ENCODE data around the gene PPTC7.
A peak's percentile ranks its signal among the peaks of the same experiment; 100 is the strongest.

Gene PPTC7

GRCh38 chr12:110585231-110585799 is 2.2 kb upstream of the PPTC7 start:
- peaks cover 14% of the 10 kb centered on the region for H3K4me1 ChIP-seq
- peak overlapping the region; percentile 52 for H3K27ac ChIP-seq
- peak overlapping the region; percentile 25 for H3K4me2 ChIP-seq (ENCODE audit: low read length)
- H3K9me3 ChIP-seq (ENCODE audit: control insufficient read depth, low read length): no peaks in the 10 kb centered on the region
- peak overlapping the region; percentile 88 for H2AFZ ChIP-seq
- H3K4me3 ChIP-seq (ENCODE audit: low read depth, low read length): no peak overlapping the region
- no peaks in the 10 kb centered on the region for H3K36me3 ChIP-seq (ENCODE audit: control insufficient read depth, insufficient read depth, low read length)
- H3K27me3 ChIP-seq (ENCODE audit: control insufficient read depth, insufficient read depth, low read length): no peaks in the 10 kb centered on the region
- no peak for TF ChIP-seq CTCF (IDR thresholded peaks at IDR 0.05)
- no peak overlapping the region for H3K9ac ChIP-seq
- H3K79me2 ChIP-seq: peaks cover 23% of the 10 kb centered on the region

- peaks cover 16% of the 10 kb centered on the region for H3K4me1 ChIP-seq
Measured at GRCh38 chr12:110582276-110583136, 612 bp downstream of the PPTC7 start.

GRCh38 chr12:110581931-110582275 is 1.2 kb downstream of the PPTC7 start:
- Histone ChIP-seq H3K79me2 (peaks cover 50% of the 10 kb centered on the region), H3K27me3 (ENCODE audit: control insufficient read depth, insufficient read depth, low read length) (no peaks in the 10 kb centered on the region), H3K27ac (peak overlapping the region; percentile 85), H3K36me3 (ENCODE audit: control insufficient read depth, insufficient read depth, low read length) (no peaks in the 10 kb centered on the region), H3K4me3 (ENCODE audit: low read depth, low read length) (peak overlapping the region; percentile 79), H3K4me1 (peaks cover 16% of the 10 kb centered on the region), H3K4me2 (ENCODE audit: low read length) (peak overlapping the region; percentile 87), H3K9me3 (ENCODE audit: control insufficient read depth, low read length) (no peaks in the 10 kb centered on the region), H2AFZ (peak overlapping the region; percentile 79), H3K9ac (no peak overlapping the region)
- no peak for TF ChIP-seq CTCF (IDR thresholded peaks at IDR 0.05)

More at GRCh38 chr12:110582276-110583136, 612 bp downstream of the PPTC7 start:
- H3K27ac ChIP-seq: peak overlapping the region; percentile 85
- peak overlapping the region; percentile 79 for H2AFZ ChIP-seq
- H3K4me2 ChIP-seq (ENCODE audit: low read length): peak overlapping the region; percentile 87
- peak overlapping the region; percentile 62 for H3K9ac ChIP-seq
- no peak for TF ChIP-seq CTCF (IDR thresholded peaks at IDR 0.05)
- H3K36me3 ChIP-seq (ENCODE audit: control insufficient read depth, insufficient read depth, low read length): no peaks in the 10 kb centered on the region
- H3K79me2 ChIP-seq: peaks cover 49% of the 10 kb centered on the region
- no peaks in the 10 kb centered on the region for H3K9me3 ChIP-seq (ENCODE audit: control insufficient read depth, low read length)
- peak overlapping the region; percentile 79 for H3K4me3 ChIP-seq (ENCODE audit: low read depth, low read length)
- no peaks in the 10 kb centered on the region for H3K27me3 ChIP-seq (ENCODE audit: control insufficient read depth, insufficient read depth, low read length)

GRCh38 chr12:110579535-110580253 is 3.4 kb downstream of the PPTC7 start:
- no peak overlapping the region for H2AFZ ChIP-seq
- no peak overlapping the region for H3K9ac ChIP-seq
- H3K27me3 ChIP-seq (ENCODE audit: control insufficient read depth, insufficient read depth, low read length): no peaks in the 10 kb centered on the region
- peaks cover 57% of the 10 kb centered on the region for H3K79me2 ChIP-seq
- H3K27ac ChIP-seq: no peak overlapping the region
- no peak overlapping the region for H3K4me2 ChIP-seq (ENCODE audit: low read length)
- no peak overlapping the region for H3K4me3 ChIP-seq (ENCODE audit: low read depth, low read length)
- H3K9me3 ChIP-seq (ENCODE audit: control insufficient read depth, low read length): no peaks in the 10 kb centered on the region
- H3K4me1 ChIP-seq: peaks cover 7% of the 10 kb centered on the region
- TF ChIP-seq CTCF (IDR thresholded peaks at IDR 0.05): no peak
- no peaks in the 10 kb centered on the region for H3K36me3 ChIP-seq (ENCODE audit: control insufficient read depth, insufficient read depth, low read length)
